HG03442 (cell line): ENCODE measurements around the gene AMOTL2.

Experiments used
- ATAC-seq: cut with Tn5 transposase; IDR thresholded peaks from one replicate; pipeline ENCODE4 v1.9.1; 2021; ENCODE audit warnings: mild to moderate bottlenecking, moderate library complexity; ENCODE audit not compliant: unreplicated experiment

AMOTL2 gene

DNA sequence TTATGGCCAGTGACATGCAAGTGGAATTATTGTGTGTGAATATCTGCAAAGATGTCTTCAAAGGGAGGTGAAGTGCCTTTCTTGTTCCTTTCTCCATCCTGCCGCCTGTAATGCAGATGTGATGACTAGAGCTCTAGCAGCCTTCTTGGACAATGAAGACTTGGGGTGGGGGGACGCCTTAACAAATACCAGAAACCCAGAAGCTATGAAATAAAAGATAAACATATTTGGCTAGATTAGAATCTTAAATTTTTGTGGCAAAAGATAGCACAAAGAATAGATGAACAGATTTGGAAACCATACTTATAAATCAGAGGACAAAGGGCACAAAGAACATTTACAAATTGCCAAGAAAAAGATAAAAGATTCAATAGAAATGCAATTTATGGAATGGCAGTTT, 56.1 kb downstream of the AMOTL2 start:
- ATAC-seq: no peak

DNA sequence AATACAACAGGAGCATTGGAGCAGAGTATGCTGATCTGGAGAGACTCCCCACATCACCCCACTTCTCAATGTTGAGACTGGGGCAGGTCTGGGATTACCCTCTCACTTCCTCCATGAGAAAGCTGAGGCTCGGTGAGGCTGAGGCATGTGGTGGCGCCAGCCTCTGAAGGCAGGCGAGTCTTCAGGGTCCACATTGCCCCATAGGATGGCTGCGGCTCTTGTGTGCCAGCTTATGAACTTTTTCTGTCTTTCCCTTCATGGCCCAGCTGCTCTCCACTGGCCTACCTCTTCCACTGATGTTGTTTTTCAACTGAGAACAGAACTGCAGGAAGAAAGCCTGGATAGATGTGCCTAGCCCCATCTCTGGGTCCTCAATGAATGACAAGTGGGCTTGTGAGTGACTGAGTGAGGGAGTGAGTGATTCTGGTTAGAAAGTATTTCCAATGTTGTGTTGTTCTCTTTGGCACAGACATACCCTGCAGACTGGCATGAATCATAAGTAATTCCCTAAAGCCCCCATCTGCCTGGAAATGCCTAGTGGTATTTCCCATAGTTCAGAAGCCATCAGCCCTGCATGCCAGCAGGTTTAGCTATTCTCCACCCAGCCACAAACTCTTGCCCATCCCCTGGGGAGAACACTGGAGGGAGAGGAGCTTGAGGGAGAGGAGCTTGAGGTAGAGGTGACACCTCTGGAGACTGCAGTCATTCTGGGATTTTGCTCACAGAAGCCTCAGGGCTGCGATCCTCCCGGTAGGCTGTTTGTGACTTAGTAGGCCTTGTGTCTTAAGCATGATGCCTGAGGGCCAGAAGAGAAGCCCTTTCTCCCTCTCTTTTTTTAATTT, 56.9 kb downstream of the AMOTL2 start:
- no peak for ATAC-seq

DNA sequence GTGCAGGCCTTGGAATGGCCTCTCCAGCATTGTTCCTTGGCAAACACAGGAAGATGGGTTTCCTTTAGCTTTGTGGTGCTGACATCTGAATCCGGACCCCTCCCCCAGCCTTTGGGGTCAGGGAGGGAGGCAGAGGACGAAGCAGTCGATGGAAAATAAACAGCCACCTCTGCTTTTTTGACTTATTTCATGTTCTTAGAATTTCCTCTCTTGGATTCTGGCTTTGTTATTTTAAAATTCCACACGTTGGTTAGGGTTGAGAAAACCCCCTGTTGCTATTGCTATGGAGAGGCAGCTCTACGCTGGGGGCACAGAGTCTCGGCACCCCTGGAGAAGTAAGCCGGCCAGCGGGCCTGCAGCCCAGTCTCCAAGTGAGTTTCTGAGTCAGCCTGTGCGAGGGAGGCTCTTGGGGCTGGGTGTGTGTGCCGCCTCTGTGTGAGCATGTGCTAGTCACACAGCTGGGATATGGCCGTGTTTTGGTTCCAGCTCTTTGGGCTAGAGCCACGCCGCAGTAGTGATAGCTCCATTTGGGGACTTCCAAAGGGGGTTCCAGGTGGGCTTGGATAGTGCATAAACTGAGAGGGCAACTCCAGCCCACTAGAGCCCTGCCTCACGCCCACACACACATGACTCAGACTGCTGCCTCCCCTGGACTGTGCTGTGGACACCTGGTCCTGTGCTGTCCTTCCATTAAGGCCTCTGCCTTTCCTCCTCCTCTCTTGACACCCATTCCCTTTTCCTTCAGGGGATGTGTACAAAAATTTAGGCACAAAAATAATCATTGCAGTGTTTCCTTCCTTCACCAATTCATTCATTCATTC, 58.8 kb downstream of the AMOTL2 start:
- ATAC-seq: no peak

DNA sequence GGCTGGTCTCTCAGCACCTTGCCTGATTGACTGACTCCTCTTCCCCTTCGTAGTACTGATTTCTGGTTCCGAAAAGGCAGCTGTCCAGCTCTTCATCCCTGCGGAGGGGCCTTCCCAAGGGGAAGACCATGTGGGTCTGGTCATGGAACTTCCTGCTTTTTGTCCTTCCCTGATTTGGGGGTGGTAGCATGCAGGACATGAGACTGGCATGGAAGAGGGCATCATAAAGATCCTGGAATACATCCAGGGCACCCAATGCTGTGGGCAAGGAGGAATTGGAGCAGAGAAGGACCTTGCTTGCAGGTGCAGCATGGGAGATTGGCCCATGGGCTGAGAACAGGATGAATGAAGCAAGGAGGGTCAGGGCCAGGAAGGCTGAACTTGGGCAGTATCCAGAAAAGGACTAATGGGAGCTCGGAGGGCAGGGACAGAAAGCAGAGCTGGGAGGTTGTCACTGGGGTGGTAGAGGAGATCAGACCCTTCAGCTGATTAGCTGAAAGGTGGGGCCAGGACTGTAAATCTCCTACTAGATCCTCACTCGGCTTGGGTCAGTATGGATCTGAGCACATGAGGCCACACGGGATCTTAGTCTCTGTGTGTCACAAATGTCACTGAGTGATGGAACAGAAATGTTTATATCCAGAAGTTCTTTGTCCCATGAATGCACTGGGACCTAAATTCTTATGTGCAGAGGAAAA, 59.5 kb downstream of the AMOTL2 start:
- ATAC-seq: no peak

DNA sequence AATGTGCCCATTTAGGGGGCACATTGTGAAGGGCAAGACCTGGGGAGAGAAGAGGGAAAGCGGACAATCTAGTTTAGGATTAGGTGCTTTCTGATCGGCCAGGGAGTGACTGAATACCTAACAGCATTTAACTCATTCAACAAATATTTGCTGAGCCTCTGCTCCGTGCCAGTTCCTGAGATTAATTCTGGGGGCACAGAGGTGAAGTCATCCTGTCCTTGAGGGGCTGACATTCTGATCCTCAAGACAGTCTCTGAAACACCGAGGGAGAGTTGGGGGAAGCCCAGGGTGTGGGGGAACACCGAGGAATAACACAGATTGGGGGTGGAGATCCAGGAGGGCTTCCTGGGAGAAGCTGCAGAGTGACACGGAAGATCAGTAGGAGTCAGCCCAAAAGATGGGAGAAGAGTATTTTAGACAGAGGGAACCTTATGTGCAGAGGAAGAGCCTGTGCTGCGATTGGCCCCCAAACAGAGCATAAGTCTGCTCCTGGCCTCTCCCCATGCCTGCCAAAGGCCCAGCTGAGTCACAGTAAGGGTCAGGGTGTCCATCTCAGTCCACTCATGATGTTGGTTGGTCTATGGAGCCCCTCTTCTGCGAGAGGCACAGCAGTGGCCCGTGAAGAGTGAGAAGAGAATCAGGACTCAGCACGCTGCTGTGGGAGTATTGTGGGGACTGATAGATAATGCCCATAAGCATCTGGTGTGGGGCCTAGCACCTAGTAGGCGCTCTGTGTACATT, 60.2 kb downstream of the AMOTL2 start:
- no peak for ATAC-seq

DNA sequence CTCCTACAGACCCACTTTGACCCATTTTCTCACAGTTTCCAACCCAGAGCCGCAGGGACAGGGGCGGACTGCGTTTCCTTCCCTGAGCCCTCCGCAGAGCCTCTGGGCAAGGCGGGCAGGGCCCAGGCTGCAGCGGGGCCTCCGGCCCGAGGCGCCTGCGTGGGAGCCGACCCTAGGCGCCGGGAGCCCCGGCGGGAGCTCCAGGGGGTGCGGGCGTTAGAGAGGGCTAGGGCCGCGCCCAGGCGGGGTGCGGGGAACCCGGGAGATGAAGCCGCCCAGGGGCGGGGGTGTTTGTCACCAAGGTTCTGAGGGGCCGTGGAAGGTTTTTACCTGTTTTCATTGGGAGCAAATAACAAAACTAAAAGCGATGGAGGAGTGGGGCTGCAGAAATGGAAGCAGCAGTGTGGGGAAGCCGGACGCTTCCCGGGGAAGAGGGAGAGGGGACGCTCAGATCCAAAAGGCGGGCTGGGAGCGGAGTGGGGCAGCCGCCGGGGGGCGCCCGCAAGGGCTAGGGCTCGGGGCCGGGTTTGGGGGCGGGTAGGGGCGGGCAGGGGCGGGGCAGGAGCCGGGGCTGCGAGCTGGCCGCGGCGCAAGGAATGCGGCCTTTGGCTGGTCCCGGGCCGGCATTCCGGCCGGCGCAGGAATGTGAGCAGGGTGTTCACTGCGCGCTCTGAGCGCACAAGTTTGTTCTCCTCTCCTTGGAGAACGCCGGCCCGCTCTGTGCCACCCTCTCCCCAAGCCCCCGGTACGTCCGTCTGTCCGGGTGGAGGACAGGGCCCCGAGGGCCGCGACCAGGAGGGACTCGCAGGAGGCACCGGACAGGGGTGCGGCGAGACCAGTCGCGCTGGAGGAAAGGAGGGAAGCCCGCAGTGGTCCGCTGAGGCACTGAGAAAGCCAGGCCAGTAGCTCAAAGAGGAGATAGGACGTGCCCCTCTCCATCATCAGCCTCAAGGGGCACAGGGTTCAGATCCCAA, 61.1 kb downstream of the AMOTL2 start:
- no peak for ATAC-seq

DNA sequence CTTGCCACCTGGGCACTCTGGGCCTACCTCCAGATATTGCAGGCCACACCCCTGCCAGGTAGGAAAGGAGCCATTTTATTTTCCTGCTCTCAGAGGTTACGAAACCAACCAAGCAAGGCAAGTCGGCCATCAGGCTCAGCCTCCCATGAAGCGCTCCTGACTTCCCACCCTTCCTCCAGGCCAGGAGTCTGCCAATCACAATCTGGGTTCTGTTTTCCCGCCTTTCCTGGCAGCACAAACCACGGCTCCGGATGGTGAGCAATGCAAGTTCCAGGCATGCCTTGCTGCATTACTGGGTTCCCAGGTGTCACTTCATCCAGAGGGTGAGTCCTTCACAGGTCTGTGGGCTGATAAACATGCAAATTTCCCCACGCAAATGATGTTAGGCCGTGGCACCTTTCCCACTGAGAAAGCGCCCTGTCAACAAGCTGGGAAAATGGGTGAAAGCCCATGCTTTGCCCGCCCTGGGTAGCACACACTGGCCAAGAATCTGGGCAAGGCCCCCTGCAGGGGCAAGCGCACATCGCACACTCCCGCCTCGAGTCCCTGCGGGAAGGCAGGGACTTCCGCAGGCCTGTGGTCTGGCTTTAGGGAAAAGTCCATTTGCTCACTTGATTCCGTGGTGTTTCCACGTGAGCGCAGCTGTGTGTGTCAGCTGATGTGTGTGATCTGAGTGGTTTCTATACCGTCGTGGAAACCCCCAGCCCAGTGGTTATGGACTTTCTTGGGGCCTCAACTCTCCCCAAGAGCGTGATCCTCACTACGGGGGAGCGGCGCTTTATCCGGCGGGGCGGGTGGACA, 62.0 kb downstream of the AMOTL2 start:
- no peak for ATAC-seq

DNA sequence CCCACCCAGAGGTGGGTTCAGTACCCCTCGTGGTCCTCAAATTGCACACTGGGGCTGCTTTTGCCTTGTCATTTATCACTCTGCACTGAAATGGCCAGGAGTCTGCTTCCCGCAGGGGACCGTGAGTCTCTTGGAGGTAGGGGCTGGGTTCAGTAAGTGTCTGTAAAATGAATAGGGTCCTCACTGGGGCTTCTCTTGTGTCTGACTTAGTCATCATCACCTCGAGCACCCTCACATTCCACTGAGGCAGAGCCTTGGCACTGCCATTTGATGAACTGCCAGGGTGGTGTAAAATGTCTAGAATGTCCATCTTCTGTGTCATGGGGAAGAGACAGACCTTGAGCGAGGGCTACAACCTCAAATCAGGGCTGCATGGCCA, 62.6 kb downstream of the AMOTL2 start:
- no peak for ATAC-seq

DNA sequence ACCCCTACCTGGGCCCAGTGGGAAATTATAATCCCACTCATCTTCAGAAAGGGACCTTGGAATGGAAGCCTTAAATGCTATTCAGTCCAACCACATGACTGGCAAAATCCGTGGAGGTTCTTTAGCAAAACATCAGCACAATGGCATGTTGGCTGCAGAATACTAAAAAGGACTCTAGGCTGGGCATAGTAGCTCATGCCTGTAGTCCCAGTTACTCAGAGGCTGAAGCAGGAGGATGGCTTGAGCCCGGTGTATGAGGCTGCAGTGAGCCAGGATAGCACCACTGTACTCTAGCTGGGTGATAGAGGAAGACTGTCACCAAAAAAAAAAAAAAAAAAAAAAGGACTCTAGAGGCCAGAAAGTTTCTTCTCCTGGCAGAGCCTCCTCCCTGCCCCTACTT, 63.0 kb downstream of the AMOTL2 start:
- ATAC-seq: no peak

DNA sequence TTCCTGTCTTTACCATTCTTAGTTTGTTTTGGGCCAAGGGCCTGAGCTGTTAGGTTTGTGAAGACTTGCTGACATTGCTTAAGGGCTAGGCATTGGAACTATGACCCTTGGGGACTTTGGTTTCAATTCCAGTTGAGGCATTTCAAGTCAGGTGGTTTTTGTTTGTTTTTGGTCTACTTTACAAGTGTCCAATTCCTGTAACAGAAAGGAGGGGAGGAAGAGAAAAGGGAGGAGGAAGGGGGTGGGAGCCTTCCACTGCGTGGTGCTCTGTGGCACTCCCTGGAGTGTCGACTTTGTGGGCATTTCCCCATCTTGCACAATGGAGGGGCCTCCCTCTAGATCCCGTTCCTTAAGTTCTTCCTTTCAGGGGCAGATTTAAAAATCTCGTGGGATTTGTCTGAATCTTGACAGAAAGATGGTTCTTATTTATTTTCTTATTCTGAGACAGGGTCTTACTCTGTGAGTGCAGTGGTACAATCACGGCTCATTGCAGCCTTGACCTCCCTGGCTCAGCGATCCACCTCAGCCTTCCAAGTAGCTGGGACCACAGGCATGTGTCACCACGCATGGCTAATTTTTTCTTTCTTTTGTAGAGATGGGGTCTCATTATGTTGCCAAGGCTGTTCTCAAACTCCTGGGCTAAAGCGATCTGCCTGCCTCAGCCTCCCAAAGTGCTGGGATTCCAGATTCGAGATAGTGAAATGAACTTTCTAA, 64.1 kb downstream of the AMOTL2 start:
- no peak for ATAC-seq

DNA sequence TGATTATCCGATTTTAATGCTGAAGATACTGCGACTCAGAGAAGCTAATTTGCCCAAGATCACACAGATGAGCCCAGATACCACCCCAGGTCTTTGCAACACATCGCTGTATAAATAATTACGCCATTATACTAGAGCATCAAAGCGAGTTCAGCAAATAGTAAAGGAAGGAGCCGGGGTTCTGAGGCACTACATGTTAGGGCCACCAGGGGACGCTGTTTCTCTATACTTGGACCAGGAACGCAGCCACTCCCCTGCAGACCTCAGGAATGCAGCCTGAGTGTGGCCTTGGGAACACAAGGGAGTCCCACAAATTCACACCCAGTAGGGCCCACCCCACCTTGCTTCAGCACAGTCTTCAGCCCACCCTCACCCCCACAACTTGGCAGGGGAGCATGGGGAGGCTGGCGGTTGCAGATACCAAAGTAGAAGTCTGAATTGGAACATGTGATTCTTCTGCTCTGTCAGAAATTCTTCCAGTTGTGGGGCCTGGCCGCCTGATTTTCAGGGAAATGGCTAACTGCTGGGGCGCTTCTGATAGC, 65.8 kb downstream of the AMOTL2 start:
- ATAC-seq: peak; percentile 50

DNA sequence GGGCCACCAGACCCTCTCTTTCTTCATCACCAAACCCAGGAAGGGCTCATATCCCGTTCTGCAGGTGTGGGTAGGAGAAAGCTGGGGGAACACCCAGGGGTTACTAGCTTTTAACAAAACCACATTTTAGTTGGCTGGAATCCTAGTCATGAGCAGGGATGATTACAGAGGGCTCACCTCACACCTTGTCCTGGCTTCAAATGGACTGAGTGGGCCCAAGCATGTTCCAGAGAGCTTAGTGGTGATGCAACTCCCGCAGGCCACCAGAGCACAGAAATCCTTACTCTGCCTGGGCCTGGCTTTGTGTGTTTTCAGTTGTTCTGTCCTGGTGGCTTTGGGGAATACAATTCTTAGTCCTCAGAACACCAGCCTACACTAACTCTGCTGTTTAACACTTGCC, 66.8 kb downstream of the AMOTL2 start:
- no peak for ATAC-seq

DNA sequence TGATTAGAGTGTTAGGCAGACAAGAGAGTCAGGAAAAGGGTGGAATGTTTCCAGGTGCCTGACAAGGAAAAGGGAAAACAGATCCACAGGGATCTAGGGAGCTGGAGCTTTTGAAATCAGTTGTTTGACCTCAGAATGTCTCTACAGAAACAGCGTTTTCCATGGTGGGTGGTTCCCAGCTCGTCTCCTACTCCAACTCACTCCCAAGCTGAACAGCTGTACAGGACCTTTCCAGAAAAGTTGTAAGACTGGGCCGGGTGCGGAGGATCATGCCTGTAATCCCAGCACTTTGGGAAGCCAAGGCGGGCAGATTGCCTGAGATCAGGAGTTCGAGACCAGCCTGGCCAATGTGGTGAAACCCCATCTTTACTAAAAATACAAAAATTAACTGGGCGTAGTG, 67.9 kb downstream of the AMOTL2 start:
- ATAC-seq: no peak
